HUES64 (cell line): ENCODE results near the gene ASPRV1.

Experiments used
- H3K27ac ChIP-seq: 2 replicates; pipeline ENCODE4 v1.7.0; 2013; ENCODE audit warnings: low read depth, low read length, inconsistent platforms
- H3K27me3 ChIP-seq: 2 replicates; pipeline ENCODE4 v1.6.1; 2013; ENCODE audit warnings: mild to moderate bottlenecking, low read length; ENCODE audit not compliant: insufficient read depth
- H3K36me3 ChIP-seq: 2 replicates; pipeline ENCODE4 v1.6.1; 2013; ENCODE audit warnings: mild to moderate bottlenecking, low read length; ENCODE audit not compliant: insufficient read depth
- H3K4me1 ChIP-seq: 2 replicates; pipeline ENCODE4 v1.6.1; 2013; ENCODE audit warnings: mild to moderate bottlenecking, low read length, moderate library complexity; ENCODE audit not compliant: insufficient read depth
- H3K4me3 ChIP-seq: 2 replicates; pipeline ENCODE4 v1.5.1; 2013; ENCODE audit warnings: mild to moderate bottlenecking, low read length, moderate library complexity
- H3K9ac ChIP-seq: 2 replicates; pipeline ENCODE4 v1.6.1; 2013; ENCODE audit warnings: mild to moderate bottlenecking, low read depth, low read length
- H3K9me3 ChIP-seq: 2 replicates; pipeline ENCODE4 v1.6.1; 2013; ENCODE audit warnings: low read depth, low read length; ENCODE audit not compliant: insufficient read depth
- WGBS: fragments of 150-250, 120-280 bp; methylation state at CpG from one replicate; pipeline ENCODE4 v1.1.7; 2013; ENCODE audit warnings: missing lambda C conversion rate; 5-methylcytosine and 5-hydroxymethylcytosine counted together

The ASPRV1 gene

GRCh38 chr2:69936906-69937305 lies 24.5 kb downstream of the ASPRV1 start:
- Histone ChIP-seq H3K9ac (no peak overlapping the region), H3K27me3 (no peaks in the 10 kb centered on the region), H3K27ac (no peak overlapping the region), H3K4me1 (peaks cover 15% of the 10 kb centered on the region), H3K4me3 (no peak overlapping the region), H3K9me3 (no peaks in the 10 kb centered on the region), H3K36me3 (peaks cover 19% of the 10 kb centered on the region)
- 62% methylated on average over 11 of the region's 11 CpGs for WGBS

GRCh38 chr2:69935011-69935410 lies 26.4 kb downstream of the ASPRV1 start:
- Histone ChIP-seq H3K4me3 (no peak overlapping the region), H3K4me1 (peaks cover 9% of the 10 kb centered on the region; the same call in 1 of the 2 replicates), H3K27me3 (no peaks in the 10 kb centered on the region), H3K9me3 (no peaks in the 10 kb centered on the region), H3K36me3 (peaks cover 19% of the 10 kb centered on the region), H3K9ac (no peak overlapping the region), H3K27ac (no peak overlapping the region)
- WGBS, result 97% methylated on average over 5 of the region's 5 CpGs

GRCh38 chr2:69934614-69934908 lies 26.9 kb downstream of the ASPRV1 start:
- no CpG with 5 or more reads among the region's 1 CpG for WGBS
- Histone ChIP-seq H3K27me3 (no peaks in the 10 kb centered on the region), H3K36me3 (peaks cover 19% of the 10 kb centered on the region), H3K27ac (no peak overlapping the region), H3K9ac (no peak overlapping the region), H3K4me3 (no peak overlapping the region), H3K9me3 (no peaks in the 10 kb centered on the region), H3K4me1 (0 out of 2 replicates have a peak, but pooled peaks cover 5% of the 10 kb centered on the region)

GRCh38 chr2:69933839-69934613 lies 27.4 kb downstream of the ASPRV1 start:
- no peak overlapping the region for H3K9ac ChIP-seq
- H3K36me3 ChIP-seq, result peaks cover 17% of the 10 kb centered on the region
- WGBS, result 87% methylated on average over 4 of the region's 4 CpGs
- H3K4me3 ChIP-seq, result no peak overlapping the region
- H3K9me3 ChIP-seq, result no peaks in the 10 kb centered on the region
- H3K4me1 ChIP-seq, result 0 out of 2 replicates have a peak, but pooled peaks cover 4% of the 10 kb centered on the region
- H3K27me3 ChIP-seq, result no peaks in the 10 kb centered on the region
- H3K27ac ChIP-seq, result no peak overlapping the region

- H3K9me3 ChIP-seq, result no peaks in the 10 kb centered on the region
- H3K36me3 ChIP-seq, result peaks cover 11% of the 10 kb centered on the region
- no peak overlapping the region for H3K9ac ChIP-seq
- H3K4me1 ChIP-seq, result 0 out of 2 replicates have a peak, but pooled peaks cover 4% of the 10 kb centered on the region
- H3K27ac ChIP-seq, result no peak overlapping the region
- no peaks in the 10 kb centered on the region for H3K27me3 ChIP-seq
- H3K4me3 ChIP-seq, result no peak overlapping the region
Observed at GRCh38 chr2:69933254-69933828, 28.1 kb downstream of the ASPRV1 start.

GRCh38 chr2:69932596-69932922 lies 28.9 kb downstream of the ASPRV1 start:
- Histone ChIP-seq H3K9ac (no peak overlapping the region), H3K4me3 (no peak overlapping the region), H3K27me3 (no peaks in the 10 kb centered on the region), H3K9me3 (no peaks in the 10 kb centered on the region), H3K36me3 (0 out of 2 replicates have a peak, but pooled peaks cover 6% of the 10 kb centered on the region), H3K27ac (no peak overlapping the region), H3K4me1 (0 out of 2 replicates have a peak, but pooled peaks cover 4% of the 10 kb centered on the region)
- 90% methylated on average over 1 of the region's 1 CpG for WGBS

- H3K4me3 ChIP-seq, result no peak overlapping the region
- WGBS, result 89% methylated on average over 7 of the region's 7 CpGs
- H3K27ac ChIP-seq, result no peak overlapping the region
- no peak overlapping the region for H3K9ac ChIP-seq
- H3K36me3 ChIP-seq, result 0 out of 2 replicates have a peak, but pooled peaks cover 6% of the 10 kb centered on the region
- 0 out of 2 replicates have a peak, but pooled peaks cover 4% of the 10 kb centered on the region for H3K4me1 ChIP-seq
- no peaks in the 10 kb centered on the region for H3K9me3 ChIP-seq
- H3K27me3 ChIP-seq, result no peaks in the 10 kb centered on the region
Observed at GRCh38 chr2:69931832-69932595, 29.4 kb downstream of the ASPRV1 start.

- H3K36me3 ChIP-seq, result 0 out of 2 replicates have a peak, but pooled peaks cover 2% of the 10 kb centered on the region
- H3K4me3 ChIP-seq, result no peak overlapping the region
- H3K27ac ChIP-seq, result no peak overlapping the region
- H3K9me3 ChIP-seq, result no peaks in the 10 kb centered on the region
- H3K9ac ChIP-seq, result no peak overlapping the region
- 67% methylated on average over 3 of the region's 3 CpGs for WGBS
- no peaks in the 10 kb centered on the region for H3K4me1 ChIP-seq
- no peaks in the 10 kb centered on the region for H3K27me3 ChIP-seq
Observed at GRCh38 chr2:69926849-69927515, 34.4 kb downstream of the ASPRV1 start.

GRCh38 chr2:69923116-69923515 lies 38.3 kb downstream of the ASPRV1 start:
- Histone ChIP-seq H3K4me1 (peaks cover under 1% of the 10 kb centered on the region; the same call in 1 of the 2 replicates), H3K27ac (no peak overlapping the region), H3K9me3 (no peaks in the 10 kb centered on the region), H3K36me3 (0 out of 2 replicates have a peak, but pooled peaks cover 3% of the 10 kb centered on the region), H3K9ac (no peak overlapping the region), H3K4me3 (no peak overlapping the region), H3K27me3 (no peaks in the 10 kb centered on the region)
- WGBS, result 90% methylated on average over 3 of the region's 3 CpGs

GRCh38 chr2:69918401-69918800 lies 43.0 kb downstream of the ASPRV1 start:
- Histone ChIP-seq H3K27ac (no peak overlapping the region), H3K4me1 (peaks cover 3% of the 10 kb centered on the region; the same call in 1 of the 2 replicates), H3K27me3 (peaks cover 9% of the 10 kb centered on the region; the same call in 1 of the 2 replicates), H3K9me3 (no peaks in the 10 kb centered on the region), H3K36me3 (peaks cover 3% of the 10 kb centered on the region; the same call in 1 of the 2 replicates), H3K4me3 (no peak overlapping the region), H3K9ac (peak overlapping the region; percentile 24; the same call in 1 of the 2 replicates)
- WGBS, result 35% methylated on average over 3 of the region's 3 CpGs
